GM23338 (cell line): ENCODE data around the gene SDHA. TPM values are rescaled to one million over a fixed set of nuclear protein-coding genes. Genes with fewer than 3 reads are reported as not detected.
"Not testable (repeated sequence)": the region's sequence is repeated elsewhere in the genome, so short reads cannot be mapped to it uniquely, and the experiment has no call there.

Source experiments
- ATAC-seq: fragments of 200-7000 bp; cut with Tn5 transposase; 3 replicates; pipeline ENCODE4 v1.9.1; 2020
- DNase-seq: peaks from one replicate; pipeline ENCODE4 v3.0.0-alpha.2; 2015; ENCODE audit warnings: low spot score
- H2AFZ ChIP-seq: fragments of 200-600 bp; sonication (generic); 2 replicates; pipeline ENCODE4 v1.8.0; 2016; ENCODE audit warnings: antibody characterized with exemption, mild to moderate bottlenecking, moderate library complexity
- H3F3A ChIP-seq: fragments of 200-600 bp; sonication (generic); replicated peaks from 2 replicates; pipeline ENCODE4 v1.8.0; 2017; ENCODE audit warnings: antibody characterized with exemption, mixed run types, low read depth
- H3K27ac ChIP-seq: fragments of 200-600 bp; sonication (generic); 2 replicates; pipeline ENCODE4 v1.6.1; 2016; ENCODE audit warnings: low read depth
- H3K27me3 ChIP-seq: fragments of 200-600 bp; sonication (generic); 2 replicates; pipeline ENCODE4 v1.8.0; 2016; ENCODE audit warnings: mild to moderate bottlenecking, mixed run types, moderate library complexity; ENCODE audit not compliant: insufficient read depth
- H3K36me3 ChIP-seq: fragments of 200-600 bp; sonication (generic); 2 replicates; pipeline ENCODE4 v1.8.0; 2016; ENCODE audit warnings: mild to moderate bottlenecking; ENCODE audit not compliant: insufficient read depth
- H3K4me1 ChIP-seq: fragments of 200-600 bp; sonication (generic); 2 replicates; pipeline ENCODE4 v1.8.0; 2016; ENCODE audit warnings: mild to moderate bottlenecking, moderate library complexity; ENCODE audit not compliant: insufficient read depth
- H3K4me2 ChIP-seq: fragments of 200-600 bp; sonication (generic); 2 replicates; pipeline ENCODE4 v1.7.1; 2017; ENCODE audit warnings: mixed run types
- H3K4me3 ChIP-seq: fragments of 200-600 bp; sonication (generic); 2 replicates; pipeline ENCODE4 v1.6.1; 2016; ENCODE audit warnings: mixed run types
- H3K79me2 ChIP-seq: fragments of 200-600 bp; sonication (generic); replicated peaks from 2 replicates; pipeline ENCODE4 v1.8.0; 2017; ENCODE audit warnings: mild to moderate bottlenecking; ENCODE audit not compliant: insufficient read depth
- H3K9me2 ChIP-seq: fragments of 200-600 bp; sonication (generic); 2 replicates; pipeline ENCODE4 v1.8.0; 2017; ENCODE audit not compliant: insufficient read depth
- H4K20me1 ChIP-seq: fragments of 200-600 bp; sonication (generic); replicated peaks from 2 replicates; pipeline ENCODE4 v1.8.0; 2017; ENCODE audit warnings: mild to moderate bottlenecking; ENCODE audit not compliant: insufficient read depth
- H3K27ac Mint-ChIP-seq: 2 replicates; pipeline ENCODE4 v1.8.0; 2020; ENCODE audit warnings: inconsistent platforms, mild to moderate bottlenecking, moderate library complexity, mixed read lengths
- H3K27me3 Mint-ChIP-seq: 3 replicates; pipeline ENCODE4 v1.8.0; 2022; ENCODE audit warnings: low read depth, mild to moderate bottlenecking, moderate library complexity, mixed read lengths, inconsistent platforms; ENCODE audit not compliant: insufficient read depth, poor library complexity
- H3K36me3 Mint-ChIP-seq: 3 replicates; pipeline ENCODE4 v1.8.0; 2021; ENCODE audit warnings: low read depth, mild to moderate bottlenecking, inconsistent platforms, moderate library complexity, mixed read lengths
- H3K4me1 Mint-ChIP-seq: 3 replicates; pipeline ENCODE4 v1.8.0; 2020; ENCODE audit warnings: mild to moderate bottlenecking, inconsistent platforms, mixed read lengths
- H3K4me3 Mint-ChIP-seq: 3 replicates; pipeline ENCODE4 v1.8.0; 2021; ENCODE audit warnings: moderate library complexity, mild to moderate bottlenecking, inconsistent platforms, mixed read lengths
- H3K9me3 Mint-ChIP-seq: 3 replicates; pipeline ENCODE4 v1.8.0; 2020; ENCODE audit warnings: moderate library complexity, mild to moderate bottlenecking, inconsistent platforms, mixed read lengths
- polyA plus RNA-seq: library from polyadenylated mRNA; unstranded; fragments of >200 nt; fragmentation: Nextera tagmentation; extraction: Ambion mirVana; gene quantifications from 2 replicates; pipeline ENCODE4 v1.2.1, GENCODE V29; 2016
- total RNA-seq: library from RNA; depleted of rRNA; stranded (reverse); fragments of >200 nt; shearing (Covaris generic); gene quantifications from 2 replicates; pipeline ENCODE4 v1.2.3, GENCODE V29; 2014

SDHA gene
- total and polyA plus RNA-seq, 2 experiments from 2014 or later = 62.2 to 70.6 TPM

DNA sequence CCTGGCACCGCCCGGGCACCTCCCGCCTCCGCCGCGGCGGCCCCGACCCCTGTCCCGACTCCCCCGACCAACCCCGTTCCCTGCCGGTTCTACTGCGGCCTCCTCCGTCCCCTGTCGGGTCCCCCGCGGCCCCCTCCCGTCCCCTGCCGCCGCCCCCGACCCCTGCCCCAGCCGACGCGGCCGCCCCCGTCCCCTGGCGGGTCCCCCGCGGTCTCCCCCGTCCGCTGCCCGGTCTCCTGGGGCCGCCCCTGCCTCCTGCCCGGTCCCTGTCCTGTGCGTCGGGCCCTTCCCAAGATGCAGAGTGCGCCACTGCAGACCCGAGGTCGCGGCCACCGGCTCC is 53.7 kb downstream of the SDHA start:
- H4K20me1 ChIP-seq, H3K27me3 Mint-ChIP-seq, DNase-seq, H3K4me1 ChIP-seq, H2AFZ ChIP-seq, H3K27ac Mint-ChIP-seq, H3K27ac ChIP-seq, H3K36me3 ChIP-seq, H3K27me3 ChIP-seq, H3K9me2 ChIP-seq, H3K9me3 Mint-ChIP-seq, H3F3A ChIP-seq: not testable (repeated sequence)
- Mint-ChIP-seq H3K4me1 (peaks cover 11% of the 10 kb centered on the region), H3K36me3 (peaks cover 36% of the 10 kb centered on the region), H3K4me3 (peak overlapping the region; percentile 74; the same call in 2 of the 3 replicates)
- ATAC-seq = peak; percentile 3; the same call in 2 of the 3 replicates
- peak overlapping the region; percentile 72 for H3K4me2 ChIP-seq
- H3K4me3 ChIP-seq = peak overlapping the region; percentile 73
- H3K79me2 ChIP-seq = peaks cover 39% of the 10 kb centered on the region

DNA sequence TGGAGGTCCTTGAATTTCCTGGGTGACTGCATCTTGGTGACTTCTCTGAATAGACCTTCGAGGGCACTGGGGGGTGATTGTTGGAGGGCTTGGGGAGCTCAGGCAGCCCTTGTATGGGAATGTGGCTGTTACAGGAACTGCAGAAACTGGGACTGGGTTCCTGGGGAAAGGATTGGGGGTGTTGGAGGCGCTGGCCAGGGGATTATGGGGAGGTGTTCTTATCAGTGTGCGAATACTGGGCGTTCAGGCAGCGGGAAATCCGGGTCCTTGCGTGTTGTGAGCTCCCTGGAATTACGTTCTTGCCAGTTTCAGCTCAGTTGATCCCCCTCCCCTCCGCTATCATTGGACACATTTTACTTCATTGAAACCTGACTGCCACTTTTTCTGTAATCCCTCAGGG is 55.0 kb downstream of the SDHA start:
- not testable (repeated sequence) for H3K4me1 ChIP-seq, H3K27me3 ChIP-seq, ATAC-seq, DNase-seq, H3K27me3 Mint-ChIP-seq, H3K9me2 ChIP-seq, H3F3A ChIP-seq, H4K20me1 ChIP-seq, H2AFZ ChIP-seq, H3K36me3 ChIP-seq, H3K9me3 Mint-ChIP-seq, H3K27ac ChIP-seq, H3K27ac Mint-ChIP-seq
- Mint-ChIP-seq H3K4me3 (peak overlapping the region; percentile 74), H3K36me3 (peaks cover 38% of the 10 kb centered on the region), H3K4me1 (peaks cover 11% of the 10 kb centered on the region)
- peak overlapping the region; percentile 72; the same call in 1 of the 2 replicates for H3K4me2 ChIP-seq
- peaks cover 50% of the 10 kb centered on the region for H3K79me2 ChIP-seq
- peak overlapping the region; percentile 73; the same call in 1 of the 2 replicates for H3K4me3 ChIP-seq

DNA sequence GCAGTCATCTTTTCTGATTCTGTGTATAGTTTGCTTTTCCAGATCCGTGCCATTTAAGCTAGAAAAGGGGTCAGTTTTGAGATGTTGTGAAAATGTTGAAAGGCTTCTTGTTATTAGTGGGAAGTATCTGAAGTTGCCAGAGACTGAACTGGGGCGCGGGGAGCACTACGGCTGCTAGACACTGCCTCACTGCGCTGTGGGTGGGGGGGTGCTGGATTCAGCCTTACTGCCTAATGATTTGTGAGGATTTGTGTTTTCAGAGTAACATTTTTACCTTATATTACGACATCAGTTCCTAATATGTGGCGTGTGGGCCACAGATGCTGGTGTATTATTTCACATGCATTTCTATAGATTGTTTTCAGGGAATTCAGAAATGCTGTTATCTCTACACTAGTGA is 55.4 kb downstream of the SDHA start:
- peaks cover 39% of the 10 kb centered on the region for H3K36me3 Mint-ChIP-seq
- not testable (repeated sequence) for DNase-seq, H3K27ac ChIP-seq, H4K20me1 ChIP-seq, H2AFZ ChIP-seq, ATAC-seq, H3K27ac Mint-ChIP-seq, H3K4me1 ChIP-seq, H3K27me3 Mint-ChIP-seq, H3K27me3 ChIP-seq, H3K9me3 Mint-ChIP-seq, H3K9me2 ChIP-seq, H3K36me3 ChIP-seq, H3F3A ChIP-seq
- H3K79me2 ChIP-seq = peaks cover 54% of the 10 kb centered on the region
- H3K4me2 ChIP-seq = 0 out of 2 replicates have a peak overlapping the region, but pooled peaks have one; percentile 72
- peaks cover 11% of the 10 kb centered on the region for H3K4me1 Mint-ChIP-seq
- H3K4me3 ChIP-seq = 0 out of 2 replicates have a peak overlapping the region, but pooled peaks have one; percentile 30
- H3K4me3 Mint-ChIP-seq = peak overlapping the region; percentile 74

DNA sequence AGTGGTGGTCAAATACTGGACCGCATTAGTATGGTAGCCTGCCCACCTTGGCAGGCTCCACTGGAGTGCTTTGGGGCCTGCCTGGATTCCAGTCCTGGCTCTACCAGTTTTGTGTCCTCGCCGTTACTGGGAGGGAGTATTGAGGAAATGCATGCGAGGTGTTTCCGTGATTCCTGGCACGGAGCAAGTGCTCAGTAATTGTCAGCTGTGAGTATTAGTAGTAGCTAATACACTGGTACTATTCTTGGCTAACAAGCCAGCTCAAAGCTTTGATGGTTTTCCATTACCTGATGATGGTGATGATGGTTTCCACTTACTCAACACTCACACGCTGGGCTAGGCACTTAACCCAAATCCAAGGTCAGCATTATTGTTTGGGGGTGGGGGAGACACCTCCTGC is 56.2 kb downstream of the SDHA start:
- ATAC-seq, H3K4me2 ChIP-seq, H3K36me3 ChIP-seq, H3K27me3 ChIP-seq, H3K4me1 ChIP-seq, H3K27ac ChIP-seq, H4K20me1 ChIP-seq, H3K9me2 ChIP-seq, H3K27ac Mint-ChIP-seq, H2AFZ ChIP-seq, DNase-seq, H3F3A ChIP-seq, H3K27me3 Mint-ChIP-seq, H3K4me3 ChIP-seq, H3K9me3 Mint-ChIP-seq, H3K4me3 Mint-ChIP-seq: not testable (repeated sequence)
- peaks cover 11% of the 10 kb centered on the region for H3K4me1 Mint-ChIP-seq
- peaks cover 54% of the 10 kb centered on the region for H3K79me2 ChIP-seq
- H3K36me3 Mint-ChIP-seq = peaks cover 45% of the 10 kb centered on the region
